GM21360 (cell line): ENCODE measurements around the gene CD300H.

Source experiments
- ATAC-seq: cut with Tn5 transposase; IDR thresholded peaks from one replicate; pipeline ENCODE4 v1.9.1; 2021; ENCODE audit warnings: mild to moderate bottlenecking, moderate library complexity; ENCODE audit not compliant: unreplicated experiment

The CD300H gene

GRCh38 chr17:74567397-74567796 lies at the start of gene CD300H:
Gene CD300H (minus strand): TSS chr17:74567509.
- ATAC-seq: no peak

GRCh38 chr17:74616696-74617095 lies 49.4 kb upstream of the CD300H start:
- no peak for ATAC-seq

GRCh38 chr17:74612046-74612445 lies 44.7 kb upstream of the CD300H start:
- no peak for ATAC-seq

- ATAC-seq: no peak
Measured at GRCh38 chr17:74610108-74610507, 42.8 kb upstream of the CD300H start.

- ATAC-seq: no peak
Measured at GRCh38 chr17:74608511-74608910, 41.2 kb upstream of the CD300H start.

- no peak for ATAC-seq
Measured at GRCh38 chr17:74607221-74607620, 39.9 kb upstream of the CD300H start.

- ATAC-seq: no peak
Measured at GRCh38 chr17:74606050-74606449, 38.7 kb upstream of the CD300H start.

- ATAC-seq: no peak
Measured at GRCh38 chr17:74605361-74605760, 38.1 kb upstream of the CD300H start.

- no peak for ATAC-seq
Measured at GRCh38 chr17:74604761-74605160, 37.5 kb upstream of the CD300H start.

GRCh38 chr17:74604200-74604599 lies 36.9 kb upstream of the CD300H start:
- ATAC-seq: no peak

- ATAC-seq: no peak
Measured at GRCh38 chr17:74603746-74604145, 36.4 kb upstream of the CD300H start.

GRCh38 chr17:74603037-74603635 lies 35.8 kb upstream of the CD300H start:
- no peak for ATAC-seq

GRCh38 chr17:74601944-74602572 lies 34.7 kb upstream of the CD300H start:
- ATAC-seq: no peak

GRCh38 chr17:74599448-74599939 lies 32.2 kb upstream of the CD300H start:
- ATAC-seq: no peak

GRCh38 chr17:74599023-74599399 lies 31.7 kb upstream of the CD300H start:
- no peak for ATAC-seq

- ATAC-seq: no peak
Measured at GRCh38 chr17:74598346-74599022, 31.2 kb upstream of the CD300H start.

- no peak for ATAC-seq
Measured at GRCh38 chr17:74597069-74597790, 29.9 kb upstream of the CD300H start.

- no peak for ATAC-seq
Measured at GRCh38 chr17:74595037-74595750, 27.9 kb upstream of the CD300H start.

- no peak for ATAC-seq
Measured at GRCh38 chr17:74592087-74592990, 25.0 kb upstream of the CD300H start, which contains the start of gene CD300LD. Gene CD300LD (minus strand): TSS chr17:74592283. CDS start chr17:74592202, 81 bp downstream.

- ATAC-seq: no peak
Measured at GRCh38 chr17:74591503-74591902, 24.2 kb upstream of the CD300H start.
